ENCODE results near the gene HHAT.
"Not testable (repeated sequence)": the region's sequence is repeated elsewhere in the genome, so short reads cannot be mapped to it uniquely, and the experiment has no call there.

Gene HHAT

DNA sequence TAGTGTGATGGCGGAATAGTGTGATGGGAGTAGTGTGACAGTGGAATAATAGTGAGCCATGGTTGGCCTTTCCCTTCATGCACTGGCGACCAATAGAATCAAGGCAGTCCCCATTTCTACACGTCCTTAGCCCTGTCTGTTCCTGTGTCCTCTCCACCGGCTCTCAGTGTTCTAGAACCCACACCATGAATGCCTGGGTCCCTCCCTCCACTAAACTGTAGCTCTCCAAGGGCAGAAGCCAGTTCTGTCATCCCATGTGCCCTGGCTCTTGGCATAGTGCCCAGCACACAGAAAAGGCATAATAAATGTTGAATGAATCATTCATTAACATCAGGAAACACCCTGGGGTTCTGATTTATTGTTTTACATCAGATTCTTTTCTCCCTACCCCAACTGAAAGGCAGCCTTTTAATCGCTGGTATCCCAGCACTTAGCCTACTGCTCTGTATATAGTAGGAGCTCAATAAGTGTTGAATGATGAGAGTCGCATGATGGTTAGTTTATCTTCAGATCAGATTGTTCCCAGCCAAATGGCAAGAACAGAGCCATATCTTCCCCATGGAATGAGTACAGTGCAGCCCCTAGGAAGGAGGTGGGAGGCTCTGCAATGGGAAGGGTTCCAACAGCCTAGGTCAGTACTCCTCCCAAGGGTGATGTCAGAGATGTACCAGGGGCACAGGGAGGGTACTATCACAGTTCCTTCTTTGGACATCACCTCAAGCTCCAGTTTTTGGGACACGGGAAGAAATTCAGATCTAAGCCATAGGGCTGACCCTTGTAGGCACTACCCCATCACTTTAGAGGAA lies 325.7 kb downstream of the HHAT start:
- no peak for DNase-seq

DNA sequence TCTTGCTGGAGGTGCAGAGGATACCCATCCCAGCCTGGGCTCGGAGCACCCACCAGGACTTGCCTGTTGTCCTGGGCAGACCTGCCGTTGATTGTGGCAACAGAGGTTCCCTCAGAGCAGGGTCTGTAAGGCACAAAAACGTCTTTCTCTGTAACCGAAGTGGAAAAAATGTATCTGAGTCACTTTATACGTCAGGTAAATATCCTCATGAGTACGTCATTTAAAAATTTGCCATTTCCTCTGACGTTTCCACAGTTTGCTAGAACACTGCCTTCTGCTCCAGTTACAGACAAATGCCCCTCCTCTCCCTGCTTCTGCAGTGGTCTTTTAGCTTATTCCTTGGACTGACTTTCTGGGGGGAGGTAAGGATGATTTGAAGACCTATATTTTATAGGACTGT lies 326.8 kb downstream of the HHAT start:
- no peak for DNase-seq

DNA sequence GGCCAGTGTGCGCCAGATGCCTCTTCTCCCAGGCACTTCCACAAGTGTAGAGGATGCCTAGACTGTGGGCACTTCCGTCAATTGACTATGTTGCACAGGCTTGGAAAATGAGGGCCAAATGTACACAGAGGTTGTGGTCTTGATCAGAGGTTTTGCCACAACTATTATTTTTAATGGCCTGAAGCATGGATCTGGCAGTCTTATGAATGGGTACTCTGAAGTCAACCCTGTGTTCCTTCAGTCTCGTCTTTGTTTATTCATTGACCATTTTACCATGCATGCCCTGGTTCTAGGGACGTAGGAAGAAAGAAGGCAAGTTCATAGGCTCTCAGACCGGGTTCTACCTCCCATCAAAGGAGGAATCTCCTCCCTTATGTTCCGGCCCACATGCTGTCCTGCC lies 329.1 kb downstream of the HHAT start:
- no peak for DNase-seq

DNA sequence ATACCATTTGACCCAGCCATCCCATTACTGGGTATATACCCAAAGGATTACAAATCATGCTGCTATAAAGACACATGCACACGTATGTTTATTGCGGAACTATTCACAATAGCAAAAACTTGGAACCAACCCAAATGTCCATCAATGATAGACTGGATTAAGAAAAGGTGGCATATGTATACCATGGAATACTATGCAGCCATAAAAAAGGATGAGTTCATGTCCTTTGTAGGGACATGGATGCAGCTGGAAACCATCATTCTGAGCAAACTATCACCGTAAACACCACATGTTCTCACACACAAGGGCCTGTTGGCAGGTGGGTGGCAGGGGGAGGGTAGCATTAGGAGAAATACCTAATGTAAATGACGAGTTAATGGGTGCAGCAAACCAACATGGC lies 332.8 kb downstream of the HHAT start:
- not testable (repeated sequence) for DNase-seq

DNA sequence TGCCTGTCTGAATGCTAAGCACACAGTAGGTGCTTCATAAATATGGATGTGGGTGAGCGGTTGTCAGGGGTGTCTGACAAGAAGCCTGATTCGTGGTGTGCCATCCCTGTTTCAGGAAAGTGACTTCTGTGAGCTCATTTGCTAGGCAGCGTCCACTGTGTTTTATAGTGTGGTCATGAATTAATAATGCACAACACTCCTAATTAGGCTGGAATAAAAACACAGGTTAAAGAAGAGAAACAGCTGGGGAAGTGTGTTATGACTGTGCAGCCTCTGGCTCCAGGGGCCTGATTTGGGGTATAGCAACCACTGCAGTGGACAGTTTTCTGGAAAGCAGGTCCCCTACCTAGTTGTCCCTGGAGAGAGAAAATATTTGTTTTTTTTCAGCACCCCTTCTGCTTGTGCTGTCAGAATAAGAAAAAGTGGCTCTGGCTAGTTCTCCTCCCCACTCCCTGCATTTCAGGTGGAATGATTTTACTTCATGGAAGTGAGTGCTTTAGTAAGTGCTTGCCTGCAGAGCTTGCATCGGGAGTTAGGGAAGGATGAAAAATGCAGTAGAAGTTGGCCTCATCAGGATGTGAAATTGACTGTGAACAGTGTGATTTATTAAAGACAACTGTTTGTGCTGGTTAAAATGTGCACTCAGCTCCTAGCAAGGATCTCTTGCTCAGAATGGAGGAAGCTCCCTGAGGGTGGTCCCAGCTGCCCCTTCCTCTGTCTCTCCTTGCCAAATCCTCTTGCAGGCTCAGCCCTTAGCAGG lies 333.8 kb downstream of the HHAT start:
- no peak for DNase-seq

DNA sequence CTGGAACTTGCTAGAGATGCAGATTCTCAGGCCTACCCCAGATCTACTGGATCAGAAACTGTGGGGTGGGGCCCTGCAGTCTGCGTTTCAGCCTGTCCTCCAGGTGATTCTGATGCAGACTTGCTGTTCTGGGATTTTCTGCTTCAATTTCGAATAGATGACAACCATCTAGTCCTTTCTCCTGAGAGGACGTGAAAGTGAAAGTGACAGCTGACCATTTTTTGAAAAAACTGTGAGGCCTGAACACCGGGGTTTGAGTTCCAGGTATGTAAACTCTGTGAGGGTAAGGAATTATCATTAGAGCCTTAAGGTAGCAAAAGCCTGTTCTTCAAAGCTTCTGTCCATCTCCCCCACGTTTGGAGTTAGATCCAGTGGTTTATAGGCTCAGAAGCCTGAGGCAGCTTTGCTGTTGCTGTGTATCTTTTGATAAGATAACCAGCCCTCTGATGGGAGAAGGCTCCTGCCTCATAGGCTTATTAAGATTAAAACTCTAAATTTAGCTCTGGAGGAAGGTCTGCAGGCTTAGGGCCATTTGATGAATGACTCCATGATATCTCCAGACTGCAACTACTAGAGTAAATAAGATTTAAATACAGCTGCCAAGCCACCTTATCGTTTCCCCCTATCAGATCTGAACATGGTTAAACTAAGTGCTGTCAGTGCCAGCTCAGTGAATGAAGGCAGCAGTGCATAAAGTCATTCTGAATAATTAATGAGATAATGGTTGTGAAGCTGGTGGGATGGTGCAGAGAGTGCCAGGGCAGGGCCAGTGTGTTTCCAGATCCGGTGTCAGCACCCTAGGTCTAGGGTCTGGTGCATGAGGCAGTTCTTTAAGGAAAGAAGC lies 335.2 kb downstream of the HHAT start:
- DNase-seq: no peak

DNA sequence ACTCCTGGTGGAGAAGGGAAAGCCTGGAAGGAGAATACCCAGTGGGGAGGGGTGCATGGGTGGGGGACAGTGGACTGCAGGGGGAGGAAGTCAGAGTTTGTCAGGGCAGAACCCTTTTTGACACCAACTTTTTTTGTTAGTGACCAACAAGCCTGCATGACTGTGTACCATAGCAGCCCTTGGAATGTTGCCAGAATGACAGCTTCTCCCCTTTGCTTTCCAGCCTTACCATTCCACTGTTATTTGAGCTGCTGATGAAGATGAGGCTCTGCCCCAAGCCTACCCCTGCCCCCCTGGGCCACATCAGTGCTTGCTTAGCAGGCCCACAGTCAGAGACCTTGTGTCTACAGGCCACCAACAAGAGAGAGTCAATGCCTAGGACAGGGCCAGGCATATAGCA lies 341.2 kb downstream of the HHAT start:
- no peak for DNase-seq

DNA sequence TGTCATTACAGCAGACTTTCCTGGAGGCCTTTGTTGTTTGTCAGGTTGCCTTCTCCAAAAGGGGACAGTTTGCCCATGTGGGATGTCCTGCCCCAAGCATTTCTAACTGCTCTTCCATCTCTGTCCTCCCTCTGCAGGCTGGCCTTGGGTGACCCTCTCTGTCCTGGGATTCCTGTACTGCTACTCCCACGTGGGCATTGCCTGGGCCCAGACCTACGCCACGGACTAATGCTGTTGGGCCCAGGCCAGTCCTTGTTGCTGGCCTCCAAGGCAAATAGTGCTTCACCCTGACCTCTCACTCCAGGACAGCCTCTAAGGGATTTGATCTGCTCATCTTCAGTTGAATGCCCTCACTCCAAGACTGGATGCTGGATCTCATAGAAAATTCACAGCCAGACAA lies 345.4 kb downstream of the HHAT start:
- DNase-seq: no peak

DNA sequence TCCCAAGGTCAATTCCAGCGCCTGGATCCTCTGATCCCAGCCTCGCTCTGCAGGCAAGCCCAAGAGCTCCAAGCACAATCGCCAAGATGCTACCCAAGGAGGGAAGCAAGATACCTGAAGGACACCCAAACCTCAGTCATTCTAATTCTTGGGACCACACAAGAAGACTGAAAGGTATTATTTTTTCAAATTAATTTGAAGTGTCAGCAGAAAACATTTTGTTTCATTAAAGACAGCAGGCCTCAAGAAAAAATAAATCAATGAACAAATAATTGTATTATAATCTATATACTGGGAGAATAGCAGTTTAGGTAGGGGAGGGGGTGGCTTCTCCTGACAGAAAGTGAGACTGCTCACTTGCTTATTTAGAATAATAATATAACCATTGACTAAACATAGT lies 347.8 kb downstream of the HHAT start:
- DNase-seq: no peak

DNA sequence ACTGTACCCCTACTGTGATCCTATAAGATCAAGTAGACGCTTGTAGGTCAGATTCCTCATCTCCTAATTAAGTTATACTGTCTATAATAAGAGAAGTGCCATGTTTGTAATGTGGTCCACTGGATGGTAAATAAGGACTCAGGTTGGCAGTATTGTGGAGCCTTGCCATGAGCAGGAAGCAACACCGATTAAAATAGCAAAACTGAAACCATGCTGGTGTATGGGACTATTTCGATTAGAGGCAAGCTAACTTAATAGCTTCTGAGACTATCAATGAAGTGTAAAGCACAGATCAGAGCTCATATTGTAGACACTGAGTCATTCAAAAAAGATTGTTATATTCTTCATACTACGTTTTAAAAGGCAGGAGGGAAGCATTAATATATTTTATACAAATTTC lies 348.8 kb downstream of the HHAT start:
- DNase-seq: no peak

DNA sequence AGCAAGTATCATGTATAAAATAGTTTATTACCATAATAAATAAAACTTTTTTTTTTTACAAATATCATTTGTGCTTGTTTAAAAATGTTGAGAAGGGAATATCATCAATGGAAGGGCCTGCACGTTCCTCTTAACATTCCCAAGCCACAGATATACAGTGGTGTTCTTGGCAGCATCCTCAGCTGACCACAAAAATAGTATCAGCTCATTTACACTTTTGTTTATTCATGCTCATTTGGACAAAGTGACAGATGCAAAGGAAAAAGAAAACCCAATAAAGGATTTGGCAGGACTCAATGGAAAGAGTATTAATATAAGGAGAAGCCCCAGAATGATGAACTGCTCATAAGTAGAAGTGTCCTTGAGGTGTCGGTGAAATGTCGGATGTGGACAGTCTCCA lies 349.6 kb downstream of the HHAT start:
- DNase-seq: no peak

DNA sequence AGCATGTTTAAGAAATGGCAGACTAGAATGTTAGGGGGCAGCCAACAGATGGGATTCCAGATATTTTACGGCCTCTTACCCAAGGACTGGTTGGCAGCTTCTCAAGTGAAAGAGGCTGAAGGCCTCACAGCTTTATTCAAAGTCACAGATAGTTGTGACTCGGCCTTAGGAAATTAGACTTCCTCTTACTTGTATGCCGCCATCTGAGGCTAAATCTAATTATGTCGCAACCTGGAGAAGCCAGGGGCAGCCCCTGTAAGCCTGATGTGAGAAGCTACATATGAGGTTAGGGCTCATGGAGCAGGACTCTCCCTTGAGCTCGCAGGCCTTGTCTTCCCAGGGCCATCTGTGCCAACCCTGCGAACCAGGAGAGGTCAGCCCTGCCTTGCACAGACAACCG lies 352.5 kb downstream of the HHAT start:
- no peak for DNase-seq

DNA sequence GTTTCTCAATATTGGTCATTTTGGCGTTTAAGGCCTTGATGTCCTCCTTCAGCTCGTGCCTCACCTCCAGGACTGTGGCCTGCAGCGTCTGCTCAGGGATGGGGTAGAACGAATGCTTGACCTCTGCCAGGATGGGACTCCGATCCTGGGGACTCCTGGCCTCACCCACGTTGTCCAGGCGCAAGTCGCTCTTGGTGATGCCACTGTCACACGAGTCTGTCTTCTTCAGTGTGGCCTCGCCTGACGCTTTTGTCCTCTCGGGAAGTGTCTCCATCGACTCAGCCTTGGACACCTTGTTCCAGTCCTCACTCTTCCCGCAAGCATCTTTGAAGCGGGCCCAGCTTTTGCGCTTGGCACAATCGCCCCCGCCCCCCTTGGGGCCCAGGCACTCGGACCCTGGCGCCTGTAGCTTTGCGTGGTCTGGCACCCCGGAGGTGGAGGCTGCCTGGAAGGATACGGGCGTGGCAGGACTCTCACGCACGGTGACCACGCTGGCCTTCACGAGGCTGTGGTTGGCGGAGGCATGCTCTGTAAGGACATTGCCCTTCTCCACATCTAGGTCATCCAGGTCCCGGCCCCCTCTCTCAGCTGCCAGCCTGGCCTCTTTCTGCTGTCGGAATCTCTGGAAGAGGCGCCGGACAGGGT lies 354.8 kb downstream of the HHAT start:
- DNase-seq: no peak

DNA sequence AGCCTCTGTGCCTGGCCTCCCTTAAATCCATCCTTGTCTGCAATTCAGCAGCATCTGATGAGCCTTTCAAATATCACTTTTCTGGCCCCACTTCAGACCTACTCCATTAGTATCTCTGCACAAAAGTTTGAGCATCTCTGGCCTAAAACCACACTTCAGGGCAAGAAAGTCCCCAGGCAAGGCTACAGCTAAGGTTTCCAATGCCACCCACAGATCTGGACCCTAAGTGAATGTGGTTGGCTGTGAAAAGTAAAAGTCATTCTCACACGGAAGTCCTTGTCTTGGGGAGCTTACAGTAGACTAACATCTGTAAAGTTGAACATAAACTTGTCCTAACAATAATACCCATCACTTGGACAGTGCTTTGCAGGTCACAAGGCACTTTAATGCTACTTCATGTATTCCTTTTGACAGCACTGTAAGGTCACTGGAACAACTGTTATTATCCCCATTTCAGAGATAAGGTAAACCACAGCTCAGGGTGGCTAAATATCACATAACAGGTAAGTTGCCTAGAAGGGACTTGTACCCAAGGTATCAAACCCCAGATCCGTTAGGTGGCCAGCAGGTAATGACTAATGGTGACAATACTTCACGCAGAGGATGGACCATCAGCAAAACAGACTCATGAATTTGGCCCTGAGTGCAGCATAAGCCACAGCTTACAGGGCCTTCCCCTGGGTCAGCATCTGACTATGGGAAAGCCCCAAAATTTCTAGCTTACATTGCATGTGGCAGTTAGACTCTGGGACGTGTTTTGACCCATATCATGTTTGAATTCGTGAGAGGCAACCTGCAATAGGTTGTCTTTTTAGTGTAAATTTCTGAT lies 356.0 kb downstream of the HHAT start:
- DNase-seq: no peak

DNA sequence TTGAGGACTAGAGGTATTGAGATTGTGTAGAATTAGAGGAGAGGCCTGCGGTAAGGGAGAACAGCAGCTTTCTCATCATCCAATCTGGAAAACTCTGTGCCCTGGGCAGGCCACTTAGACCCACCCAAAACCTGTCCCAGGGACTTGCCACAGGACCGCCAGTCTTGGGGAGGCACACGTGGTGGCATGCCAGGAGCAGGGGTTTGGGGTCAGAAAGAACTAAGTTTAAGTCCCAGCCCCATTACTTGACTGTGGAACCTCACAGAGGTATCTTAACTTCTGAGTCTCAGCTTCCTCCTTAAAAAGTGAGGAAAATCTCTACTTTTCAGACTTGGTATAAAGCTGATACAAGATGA lies 356.6 kb downstream of the HHAT start:
- no peak for DNase-seq

DNA sequence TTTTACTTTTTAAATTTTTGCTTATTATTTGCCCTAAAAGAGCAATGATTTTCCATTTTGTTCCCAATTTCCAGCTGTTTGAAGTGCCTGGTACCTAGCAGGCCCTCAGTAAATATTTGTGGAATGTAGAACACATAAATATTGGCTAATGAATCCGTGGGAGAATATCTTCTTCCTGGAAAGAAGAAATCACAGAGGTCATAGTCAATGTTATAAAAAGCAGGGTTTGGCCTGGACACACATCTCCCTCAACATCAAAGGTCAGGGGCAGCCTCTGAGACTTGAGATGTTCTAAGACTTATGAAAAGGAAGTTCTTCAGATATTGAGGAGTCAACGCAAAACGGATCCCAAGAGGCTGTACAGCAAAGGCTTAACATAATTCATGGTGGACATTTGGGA lies 358.1 kb downstream of the HHAT start:
- DNase-seq: no peak

DNA sequence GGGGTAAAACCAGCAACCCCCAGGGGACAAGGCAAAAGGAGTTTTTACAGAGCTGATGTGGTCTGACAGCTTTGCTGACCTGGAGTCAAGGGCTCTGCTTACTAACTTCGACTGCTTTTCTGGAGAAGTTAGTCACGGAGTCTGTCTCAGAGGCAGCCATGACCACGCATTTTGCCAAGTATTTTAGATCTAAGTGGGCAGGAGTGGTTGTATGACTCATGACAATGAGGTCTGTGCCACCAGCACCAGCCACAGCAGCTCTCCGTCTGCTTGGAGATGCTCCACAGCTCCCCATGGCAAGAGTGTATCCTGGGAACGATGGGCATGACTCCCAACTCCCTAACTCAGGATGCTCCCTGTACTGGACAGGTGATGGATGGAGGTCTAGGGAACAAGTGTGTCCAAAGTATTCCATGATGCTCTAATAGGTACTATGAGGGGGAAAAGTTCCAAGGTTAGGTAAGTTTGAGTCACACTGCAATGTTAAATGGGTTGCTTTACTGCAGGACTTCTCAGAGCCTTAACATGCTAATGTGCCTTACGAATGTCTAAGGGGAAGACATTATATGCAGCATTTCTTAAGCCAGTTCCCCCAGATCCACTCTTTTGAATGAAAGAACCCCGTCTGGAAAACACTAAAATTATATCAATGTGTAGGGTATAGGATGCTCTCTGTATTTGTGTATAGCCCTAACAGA lies 359.0 kb downstream of the HHAT start:
- DNase-seq: no peak

DNA sequence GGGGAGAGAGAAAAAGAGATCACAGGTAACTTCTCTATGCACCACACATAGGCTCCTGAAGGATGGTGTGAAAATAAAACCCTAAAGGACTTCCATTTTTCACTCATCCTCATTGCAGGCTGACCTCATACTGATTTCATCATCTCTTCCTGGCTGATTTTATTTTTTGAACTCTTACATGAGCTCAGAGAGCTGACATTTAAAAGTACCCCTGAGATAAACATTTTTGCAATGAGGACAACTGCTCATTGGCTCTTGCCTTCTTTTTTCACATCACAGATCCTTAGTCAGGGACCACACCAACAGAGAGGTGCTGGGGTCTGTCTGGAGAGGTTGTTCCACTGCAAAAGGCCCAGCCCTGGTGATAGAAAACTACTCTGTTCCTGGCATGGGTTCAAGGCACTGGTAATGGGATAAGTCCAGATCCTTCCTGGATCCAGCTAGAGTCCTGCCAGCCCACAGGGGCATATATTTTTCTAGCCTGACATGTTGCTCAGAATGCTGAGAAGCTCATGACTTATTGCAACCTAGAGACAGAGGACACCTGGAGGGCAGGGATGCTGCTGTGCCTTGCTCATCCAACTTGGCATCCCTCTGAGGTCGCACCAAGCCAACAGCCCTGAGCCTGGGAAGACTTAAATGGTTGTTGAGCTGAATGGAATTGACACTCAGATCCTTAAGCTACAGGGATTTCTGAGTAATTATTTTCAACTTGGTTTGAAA lies 360.0 kb downstream of the HHAT start:
- no peak for DNase-seq

DNA sequence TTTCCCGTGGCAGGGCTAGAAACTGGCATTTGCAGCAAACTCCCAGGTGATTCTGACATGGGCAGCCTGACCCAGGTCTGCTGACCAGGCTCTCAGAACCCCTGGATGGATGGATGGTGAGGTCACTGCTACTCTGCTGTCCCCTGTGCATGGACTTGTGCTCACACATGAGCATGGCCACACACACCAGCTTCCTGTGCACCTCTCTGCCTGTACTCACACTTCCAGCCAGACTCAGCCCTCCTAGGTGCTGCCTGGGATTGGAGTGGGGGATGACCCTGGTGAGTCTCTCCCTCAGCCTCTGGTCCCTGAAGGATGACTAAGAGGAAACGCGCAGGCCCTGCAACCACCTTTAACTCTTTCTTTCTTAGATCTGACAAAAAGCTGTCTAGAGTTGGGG lies 361.1 kb downstream of the HHAT start:
- no peak for DNase-seq

DNA sequence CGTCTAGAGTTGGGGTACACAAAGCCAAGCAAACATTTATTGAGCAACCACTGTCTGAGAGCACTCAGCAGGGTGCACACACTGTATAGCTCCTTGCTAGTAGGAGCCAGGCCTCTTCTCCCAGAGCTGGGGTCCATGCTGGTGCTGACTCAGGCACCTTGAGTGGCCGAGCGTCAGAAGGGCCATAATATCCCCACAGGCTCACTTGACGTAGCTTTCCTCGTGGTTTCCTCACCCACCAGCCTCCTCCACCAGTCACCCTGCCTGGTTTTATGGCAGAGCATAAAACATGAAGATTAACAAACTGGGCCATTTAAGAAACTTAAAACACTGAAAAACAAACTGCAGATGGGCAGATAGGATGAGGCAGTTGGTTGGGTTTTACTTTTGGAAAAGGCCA lies 361.5 kb downstream of the HHAT start:
- DNase-seq: no peak

DNA sequence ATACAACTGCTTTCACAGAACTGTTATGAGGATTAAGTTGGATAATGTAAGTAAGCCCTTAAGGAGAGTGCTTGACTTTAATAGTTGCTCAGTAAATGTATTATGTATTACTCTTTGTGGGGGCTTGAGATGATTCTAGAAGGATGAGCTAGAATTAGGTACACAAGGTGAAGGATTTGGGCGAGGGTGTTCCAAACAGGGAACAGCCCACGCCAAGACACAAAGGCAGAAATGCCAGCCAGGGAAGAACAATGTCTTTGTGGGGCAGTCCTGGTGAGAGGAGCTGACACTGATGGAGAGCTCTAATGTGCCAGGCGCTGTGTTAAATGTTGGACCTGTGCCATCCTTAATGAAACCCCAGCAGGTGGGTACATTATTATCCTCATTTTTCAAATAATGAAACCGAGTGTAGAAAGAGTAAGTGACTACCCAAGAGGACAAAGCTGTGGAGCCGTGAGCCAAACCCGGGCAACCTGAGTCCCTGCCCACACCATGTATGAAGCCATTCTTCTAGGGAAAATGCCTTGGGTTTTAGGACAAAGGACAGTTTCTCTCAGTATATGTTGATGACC lies 362.4 kb downstream of the HHAT start:
- no peak for DNase-seq

Measured in stimulated activated naive CD4-positive, alpha-beta T cell (primary cell).